CD4-positive, alpha-beta T cell treated with Interleukin-21 for 1 hour (primary cell): ENCODE measurements around the gene SLC29A3.

Experiments
- DNase-seq: peaks from one replicate; pipeline ENCODE4 v3.0.0-alpha.2; 2020

SLC29A3 gene

GRCh38 chr10:71325267-71325666 is 6.2 kb downstream of the SLC29A3 start:
- no peak for DNase-seq

GRCh38 chr10:71326464-71326881 is 7.4 kb downstream of the SLC29A3 start:
- DNase-seq: no peak

GRCh38 chr10:71330789-71331404 is 11.8 kb downstream of the SLC29A3 start:
- DNase-seq: no peak

- DNase-seq: no peak
Observed at GRCh38 chr10:71331736-71332135, 12.7 kb downstream of the SLC29A3 start.

GRCh38 chr10:71332466-71332865 is 13.4 kb downstream of the SLC29A3 start:
- DNase-seq: no peak

- DNase-seq: no peak
Observed at GRCh38 chr10:71333129-71333887, 14.2 kb downstream of the SLC29A3 start.

- no peak for DNase-seq
Observed at GRCh38 chr10:71334221-71334791, 15.2 kb downstream of the SLC29A3 start.

- no peak for DNase-seq
Observed at GRCh38 chr10:71335173-71335708, 16.2 kb downstream of the SLC29A3 start.

- DNase-seq: no peak
Observed at GRCh38 chr10:71336632-71337031, 17.6 kb downstream of the SLC29A3 start.

- no peak for DNase-seq
Observed at GRCh38 chr10:71337219-71337701, 18.2 kb downstream of the SLC29A3 start.

GRCh38 chr10:71338728-71339495 is 19.9 kb downstream of the SLC29A3 start:
- DNase-seq: no peak

- no peak for DNase-seq
Observed at GRCh38 chr10:71339796-71340589, 20.9 kb downstream of the SLC29A3 start.

- no peak for DNase-seq
Observed at GRCh38 chr10:71342573-71343391, 23.7 kb downstream of the SLC29A3 start.

- DNase-seq: no peak
Observed at GRCh38 chr10:71343392-71343773, 24.3 kb downstream of the SLC29A3 start.

GRCh38 chr10:71344154-71344925 is 25.3 kb downstream of the SLC29A3 start:
- DNase-seq: no peak

GRCh38 chr10:71344993-71345480 is 26.0 kb downstream of the SLC29A3 start:
- DNase-seq: no peak

GRCh38 chr10:71345694-71346093 is 26.6 kb downstream of the SLC29A3 start:
- no peak for DNase-seq

GRCh38 chr10:71346731-71347130 is 27.7 kb downstream of the SLC29A3 start:
- no peak for DNase-seq

- DNase-seq: no peak
Observed at GRCh38 chr10:71347587-71348395, 28.7 kb downstream of the SLC29A3 start.
